Lower leg skin (tissue), 4 donors: ENCODE data around the gene NAA38. TPM values are rescaled to one million over a fixed set of nuclear protein-coding genes. Genes with fewer than 3 reads are reported as not detected.

ENCODE experiments used
- DNase-seq, 2 donors: peaks; one replicate each; pipeline ENCODE4 v3.0.0-alpha.2; 2019; ENCODE audit warnings: low spot score in 2 of 2
- H3K4me3 ChIP-seq: fragments of 200-600 bp; sonication (generic); 2 replicates; pipeline ENCODE4 v1.5.1; 2017; ENCODE audit warnings: mild to moderate bottlenecking, low read depth; ENCODE audit not compliant: poor library complexity, severe bottlenecking
- POLR2A ChIP-seq, 2 donors: fragments of 450-650 bp; IDR thresholded peaks; one replicate each; pipeline ENCODE4 v1.6.1; 2016 to 2017; ENCODE audit warnings: antibody characterized with exemption in 2 of 2, mild to moderate bottlenecking in 1 of 2, moderate library complexity in 1 of 2
- WGBS, 2 donors: methylation state at CpG; one replicate each; pipeline ENCODE4 v1.1.5; 2018; 5-methylcytosine and 5-hydroxymethylcytosine counted together
- intact Hi-C: fragments of 100-400 bp; cut with DNase I; formaldehyde crosslinking; loops from one replicate; pipeline ENCODE4 v1.15.0; 2023; ENCODE audit warnings: low total_unique reads
- total RNA-seq, 4 donors: library from RNA; depleted of rRNA; stranded (reverse); fragments of >200 nt; gene quantifications; one replicate each; pipeline ENCODE4 v1.1.0, GENCODE V29; 2016
- TF ChIP-seq, protein P1 (sequence below), 3 donors: fragments of 450-650 bp; IDR thresholded peaks; one replicate each; pipeline ENCODE4 v1.5.1; 2016; ENCODE audit warnings: antibody characterized with exemption in 3 of 3, mild to moderate bottlenecking in 3 of 3, moderate library complexity in 2 of 3

NAA38 gene
- total RNA-seq, 4 donors from 2014 or later: 56.8 to 101 (median 91.3) TPM

DNA sequence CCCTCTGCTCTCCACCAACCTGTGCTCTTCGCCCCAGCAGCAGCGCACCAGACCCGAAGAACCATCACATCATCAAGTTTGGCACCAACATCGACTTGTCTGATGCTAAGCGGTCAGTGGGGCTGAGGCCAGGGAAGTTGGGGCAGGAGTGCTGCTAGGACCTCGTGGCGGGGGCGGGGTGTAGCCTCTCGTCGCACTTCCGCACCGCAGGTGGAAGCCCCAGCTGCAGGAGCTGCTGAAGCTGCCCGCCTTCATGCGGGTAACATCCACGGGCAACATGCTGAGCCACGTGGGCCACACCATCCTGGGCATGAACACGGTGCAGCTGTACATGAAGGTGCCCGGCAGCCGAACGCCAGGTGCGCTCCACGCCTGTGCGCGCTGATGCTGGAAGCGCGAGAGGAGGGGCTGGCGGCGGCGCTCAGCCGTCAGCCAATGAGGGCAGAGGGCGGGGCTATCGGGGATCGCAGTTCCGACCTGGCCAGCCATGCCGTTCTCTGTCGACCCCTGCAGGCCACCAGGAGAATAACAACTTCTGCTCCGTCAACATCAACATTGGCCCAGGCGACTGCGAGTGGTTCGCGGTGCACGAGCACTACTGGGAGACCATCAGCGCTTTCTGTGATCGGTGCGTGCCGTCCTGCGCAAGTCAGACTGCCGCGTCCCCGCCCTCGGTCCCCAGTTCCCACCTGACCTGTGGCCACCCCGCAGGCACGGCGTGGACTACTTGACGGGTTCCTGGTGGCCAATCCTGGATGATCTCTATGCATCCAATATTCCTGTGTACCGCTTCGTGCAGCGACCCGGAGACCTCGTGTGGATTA lies 5.7 kb downstream of the NAA38 start:
- H3K4me3 ChIP-seq: no peak overlapping the region
- intact Hi-C loops: no loop called here
- DNase-seq: peak; percentile 75 to 97
- TF ChIP-seq, protein P1, sequence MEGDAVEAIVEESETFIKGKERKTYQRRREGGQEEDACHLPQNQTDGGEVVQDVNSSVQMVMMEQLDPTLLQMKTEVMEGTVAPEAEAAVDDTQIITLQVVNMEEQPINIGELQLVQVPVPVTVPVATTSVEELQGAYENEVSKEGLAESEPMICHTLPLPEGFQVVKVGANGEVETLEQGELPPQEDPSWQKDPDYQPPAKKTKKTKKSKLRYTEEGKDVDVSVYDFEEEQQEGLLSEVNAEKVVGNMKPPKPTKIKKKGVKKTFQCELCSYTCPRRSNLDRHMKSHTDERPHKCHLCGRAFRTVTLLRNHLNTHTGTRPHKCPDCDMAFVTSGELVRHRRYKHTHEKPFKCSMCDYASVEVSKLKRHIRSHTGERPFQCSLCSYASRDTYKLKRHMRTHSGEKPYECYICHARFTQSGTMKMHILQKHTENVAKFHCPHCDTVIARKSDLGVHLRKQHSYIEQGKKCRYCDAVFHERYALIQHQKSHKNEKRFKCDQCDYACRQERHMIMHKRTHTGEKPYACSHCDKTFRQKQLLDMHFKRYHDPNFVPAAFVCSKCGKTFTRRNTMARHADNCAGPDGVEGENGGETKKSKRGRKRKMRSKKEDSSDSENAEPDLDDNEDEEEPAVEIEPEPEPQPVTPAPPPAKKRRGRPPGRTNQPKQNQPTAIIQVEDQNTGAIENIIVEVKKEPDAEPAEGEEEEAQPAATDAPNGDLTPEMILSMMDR (IDR thresholded peaks at IDR 0.05): peak in 1 of 3 donors; percentile 96
- TF ChIP-seq POLR2A (IDR thresholded peaks at IDR 0.05): no peak
- 17 to 21% methylated on average over 45 to 55 of the region's 60 CpGs for WGBS, 2 donors

DNA sequence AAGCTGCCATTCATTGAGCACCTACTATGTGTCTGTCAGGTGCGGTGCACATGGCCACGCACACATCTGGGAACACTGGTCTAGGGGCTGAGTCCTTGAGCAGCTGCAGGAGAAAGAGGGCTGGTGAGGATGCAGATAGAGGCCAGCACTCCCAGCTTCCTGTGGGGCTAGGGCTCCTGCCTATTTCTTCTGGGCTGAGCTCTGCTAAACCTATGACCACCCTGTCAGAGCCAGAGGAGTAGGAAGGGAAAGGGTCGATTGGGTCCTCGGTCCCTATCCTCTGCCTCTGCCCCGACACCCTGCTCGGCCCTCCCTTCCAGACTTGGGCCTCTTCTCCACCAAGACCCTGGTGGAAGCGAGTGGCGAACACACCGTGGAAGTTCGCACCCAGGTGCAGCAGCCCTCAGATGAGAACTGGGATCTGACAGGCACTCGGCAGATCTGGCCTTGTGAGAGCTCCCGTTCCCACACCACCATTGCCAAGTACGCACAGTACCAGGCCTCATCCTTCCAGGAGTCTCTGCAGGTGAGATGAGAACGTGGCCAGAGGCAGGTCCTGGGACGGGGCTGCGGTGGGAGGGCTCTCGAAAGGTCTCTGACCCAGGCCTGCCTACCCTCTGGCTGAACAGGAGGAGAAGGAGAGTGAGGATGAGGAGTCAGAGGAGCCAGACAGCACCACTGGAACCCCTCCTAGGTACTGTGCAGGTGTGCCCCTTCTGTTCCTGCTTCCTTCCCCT lies 6.5 kb downstream of the NAA38 start:
- TF ChIP-seq, protein P1 (IDR thresholded peaks at IDR 0.05): no peak
- TF ChIP-seq POLR2A (IDR thresholded peaks at IDR 0.05): no peak
- no peak overlapping the region for H3K4me3 ChIP-seq
- intact Hi-C loops: no loop called here
- 89 to 90% methylated on average over 15 to 17 of the region's 17 CpGs for WGBS, 2 donors
- peak in 1 of 2 donors; percentile 14 for DNase-seq

DNA sequence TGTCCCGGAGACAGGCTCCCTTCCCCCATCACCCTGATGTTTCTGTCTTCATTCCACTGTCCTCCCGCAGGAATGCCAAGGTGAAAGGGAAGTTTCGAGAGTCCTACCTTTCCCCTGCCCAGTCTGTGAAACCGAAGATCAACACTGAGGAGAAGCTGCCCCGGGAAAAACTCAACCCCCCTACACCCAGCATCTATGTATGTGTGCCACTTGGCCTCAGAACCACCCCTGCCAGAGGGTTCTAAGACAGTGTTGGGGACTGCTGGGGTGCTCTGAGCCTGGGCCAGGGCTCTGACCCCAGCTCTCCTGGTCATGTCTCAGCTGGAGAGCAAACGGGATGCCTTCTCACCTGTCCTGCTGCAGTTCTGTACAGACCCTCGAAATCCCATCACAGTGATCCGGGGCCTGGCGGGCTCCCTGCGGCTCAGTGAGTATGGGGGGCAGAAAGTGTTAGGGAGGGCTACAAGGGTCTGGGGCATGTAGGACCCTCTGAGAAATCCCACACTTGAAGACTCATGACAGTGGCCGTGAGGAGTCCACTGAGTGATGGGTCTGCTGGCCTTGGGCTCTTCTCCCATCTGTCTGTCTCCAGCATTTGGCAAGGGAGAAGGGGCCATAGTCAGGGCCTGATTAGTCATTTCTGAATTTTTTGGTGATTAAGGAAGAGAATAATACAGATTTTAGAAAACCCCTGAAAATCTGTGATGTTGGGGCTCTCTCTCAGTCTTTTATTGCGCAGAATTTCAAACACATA lies 7.4 kb downstream of the NAA38 start:
- DNase-seq: no peak

DNA sequence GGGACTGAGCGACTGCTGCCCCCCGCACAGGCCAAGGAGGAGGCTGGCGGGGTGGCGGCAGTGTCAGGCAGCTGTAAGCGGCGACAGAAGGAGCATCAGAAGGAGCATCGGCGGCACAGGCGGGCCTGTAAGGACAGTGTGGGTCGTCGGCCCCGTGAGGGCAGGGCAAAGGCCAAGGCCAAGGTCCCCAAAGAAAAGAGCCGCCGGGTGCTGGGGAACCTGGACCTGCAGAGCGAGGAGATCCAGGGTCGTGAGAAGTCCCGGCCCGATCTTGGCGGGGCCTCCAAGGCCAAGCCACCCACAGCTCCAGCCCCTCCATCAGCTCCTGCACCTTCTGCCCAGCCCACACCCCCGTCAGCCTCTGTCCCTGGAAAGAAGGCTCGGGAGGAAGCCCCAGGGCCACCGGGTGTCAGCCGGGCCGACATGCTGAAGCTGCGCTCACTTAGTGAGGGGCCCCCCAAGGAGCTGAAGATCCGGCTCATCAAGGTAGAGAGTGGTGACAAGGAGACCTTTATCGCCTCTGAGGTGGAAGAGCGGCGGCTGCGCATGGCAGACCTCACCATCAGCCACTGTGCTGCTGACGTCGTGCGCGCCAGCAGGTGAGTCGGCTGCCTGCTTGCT lies 8.1 kb downstream of the NAA38 start:
- intact Hi-C loops: no loop called here
- DNase-seq: peak in 1 of 2 donors; percentile 13
- no peak overlapping the region for H3K4me3 ChIP-seq
- WGBS, 2 donors: 84 to 91% methylated on average over 35 of the region's 35 CpGs
- TF ChIP-seq POLR2A (IDR thresholded peaks at IDR 0.05): no peak
- TF ChIP-seq, protein P1 (IDR thresholded peaks at IDR 0.05): no peak

More for the DNA sequence above, 7.4 kb downstream of the NAA38 start:
- no peak overlapping the region for H3K4me3 ChIP-seq
- intact Hi-C loops: no loop called here
- WGBS, 2 donors: 83 to 86% methylated on average over 12 of the region's 12 CpGs
- no peak for TF ChIP-seq POLR2A (IDR thresholded peaks at IDR 0.05)
- TF ChIP-seq, protein P1 (IDR thresholded peaks at IDR 0.05): no peak

DNA sequence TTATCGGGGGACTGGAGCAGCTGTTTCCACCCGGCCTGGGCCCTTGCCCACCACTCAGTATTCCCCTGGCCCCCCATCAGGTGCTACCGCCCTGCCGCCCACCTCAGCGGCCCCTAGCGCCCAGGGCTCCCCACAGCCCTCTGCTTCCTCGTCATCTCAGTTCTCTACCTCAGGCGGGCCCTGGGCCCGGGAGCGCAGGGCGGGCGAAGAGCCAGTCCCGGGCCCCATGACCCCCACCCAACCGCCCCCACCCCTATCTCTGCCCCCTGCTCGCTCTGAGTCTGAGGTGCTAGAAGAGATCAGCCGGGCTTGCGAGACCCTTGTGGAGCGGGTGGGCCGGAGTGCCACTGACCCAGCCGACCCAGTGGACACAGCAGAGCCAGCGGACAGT lies 8.6 kb downstream of the NAA38 start:
- intact Hi-C loops: no loop called here
- TF ChIP-seq, protein P1 (IDR thresholded peaks at IDR 0.05): no peak
- TF ChIP-seq POLR2A (IDR thresholded peaks at IDR 0.05): no peak
- no peak overlapping the region for H3K4me3 ChIP-seq
- no peak for DNase-seq
- WGBS, 2 donors: 91 to 94% methylated on average over 19 to 21 of the region's 21 CpGs
